HuH-7.5 (cell line): ENCODE results near the gene SFMBT2.

ENCODE experiments used
- DNase-seq: peaks from one replicate; pipeline ENCODE4 v3.0.0; 2011; ENCODE audit warnings: low spot score

The SFMBT2 gene

DNA sequence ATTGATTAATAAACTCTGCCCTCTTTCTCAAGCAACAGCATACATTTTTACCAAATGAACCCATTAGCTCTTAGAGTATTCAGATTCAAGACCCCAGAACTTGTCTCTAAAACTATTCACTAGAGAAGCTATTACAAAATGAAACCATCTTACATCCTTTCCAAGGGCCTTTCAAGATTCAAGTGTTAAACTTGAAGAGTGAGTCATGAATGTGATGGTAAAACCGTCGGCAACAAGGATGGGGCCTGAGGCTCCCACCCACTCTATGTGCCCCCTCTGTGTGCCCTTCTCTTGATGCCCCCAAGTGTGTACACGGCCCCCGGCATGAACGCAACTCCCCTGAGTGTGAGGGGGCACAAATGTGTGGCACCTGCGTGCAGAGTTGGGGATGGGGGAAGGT is 46.4 kb downstream of the SFMBT2 start:
- DNase-seq: no peak

DNA sequence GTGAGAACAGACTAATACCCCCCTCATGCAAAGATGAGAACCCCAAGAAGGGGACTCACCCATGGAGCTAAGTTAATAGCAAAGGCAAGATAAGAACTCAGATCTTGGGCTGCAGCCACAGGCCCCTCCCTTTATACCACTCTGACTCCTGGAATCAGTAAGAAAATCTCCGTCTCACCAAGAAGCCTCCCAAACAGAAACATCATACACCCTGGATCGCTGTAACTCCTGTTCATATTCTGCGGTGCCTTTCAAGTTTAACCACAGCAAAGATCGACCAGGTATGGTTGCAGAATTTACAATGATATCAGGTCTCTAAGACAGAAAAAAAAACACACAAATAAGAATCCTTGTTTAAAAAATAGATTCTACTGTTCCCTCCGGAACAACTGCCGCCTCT is 47.1 kb downstream of the SFMBT2 start:
- no peak for DNase-seq

DNA sequence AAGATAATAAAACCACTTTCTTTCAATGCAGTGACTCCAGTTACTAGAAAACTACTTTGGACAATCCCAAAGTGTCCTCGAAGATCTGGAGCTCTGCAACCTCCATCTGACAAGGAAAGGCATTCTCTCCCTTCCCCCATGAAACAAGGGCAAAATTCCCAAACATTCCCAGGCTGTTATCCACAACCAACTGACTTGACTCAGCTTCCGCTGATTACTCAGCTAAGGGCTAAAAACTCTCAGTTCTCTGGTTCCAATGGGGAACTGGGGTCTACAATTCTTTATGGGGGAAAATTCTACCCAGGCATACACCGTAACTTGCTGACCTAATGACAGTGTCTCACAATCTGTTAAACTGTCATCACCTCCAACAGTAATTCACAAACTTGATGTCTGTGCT is 48.4 kb downstream of the SFMBT2 start:
- DNase-seq: no peak

DNA sequence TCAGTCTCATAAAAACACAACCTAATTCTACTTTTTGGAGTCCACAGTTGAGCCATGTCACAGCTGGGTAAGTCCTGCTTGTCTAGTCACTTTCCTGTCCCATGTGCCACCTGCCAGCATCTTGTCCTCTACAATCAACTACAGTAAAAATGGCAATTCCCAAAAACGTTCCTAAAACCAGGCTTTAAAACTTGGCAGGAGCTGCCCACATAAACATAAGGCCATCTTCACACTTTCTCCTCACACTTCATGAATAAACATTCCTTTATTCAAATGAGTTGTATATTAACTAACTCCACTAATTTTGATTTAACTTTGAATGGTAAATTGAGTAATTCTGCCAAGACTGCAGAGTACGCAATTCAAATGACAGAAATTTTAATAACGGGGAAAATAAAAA is 49.5 kb downstream of the SFMBT2 start:
- no peak for DNase-seq

DNA sequence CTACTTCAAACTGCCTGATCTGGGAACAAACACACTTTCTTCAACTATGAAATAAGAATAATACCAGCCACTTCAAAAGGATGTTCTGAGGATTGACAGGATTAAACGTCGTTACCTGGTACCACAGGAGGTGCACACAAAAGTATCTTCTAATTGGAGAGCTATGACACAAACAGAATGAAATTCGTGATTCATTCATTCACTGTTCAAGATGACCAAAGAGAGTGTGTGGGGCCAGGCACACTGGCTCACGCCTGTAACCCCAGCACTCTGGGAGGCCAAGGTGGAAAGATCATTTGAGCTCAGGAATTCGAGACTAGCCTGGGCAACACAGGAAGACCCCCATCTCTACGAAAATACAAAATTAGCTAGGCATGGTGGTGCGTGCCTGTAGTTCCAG is 50.9 kb downstream of the SFMBT2 start:
- no peak for DNase-seq

DNA sequence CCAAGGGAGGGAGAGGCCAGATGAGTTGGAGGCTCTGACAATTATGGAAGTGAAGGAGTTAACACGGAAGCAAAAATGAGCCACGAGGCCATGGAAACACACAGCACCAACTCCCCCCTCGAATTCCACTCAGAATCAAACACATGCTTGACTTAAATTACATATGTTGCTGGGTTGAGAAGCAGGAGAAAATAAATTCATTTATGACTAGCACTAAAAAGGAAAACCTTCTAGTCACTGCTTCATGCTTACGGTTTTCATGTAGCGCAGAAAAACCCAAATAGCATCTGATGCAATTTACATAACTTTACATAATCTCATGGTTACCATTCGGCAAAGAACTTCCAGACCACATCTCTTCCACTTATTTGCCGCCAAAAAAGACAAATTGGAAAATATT is 51.5 kb downstream of the SFMBT2 start:
- no peak for DNase-seq

DNA sequence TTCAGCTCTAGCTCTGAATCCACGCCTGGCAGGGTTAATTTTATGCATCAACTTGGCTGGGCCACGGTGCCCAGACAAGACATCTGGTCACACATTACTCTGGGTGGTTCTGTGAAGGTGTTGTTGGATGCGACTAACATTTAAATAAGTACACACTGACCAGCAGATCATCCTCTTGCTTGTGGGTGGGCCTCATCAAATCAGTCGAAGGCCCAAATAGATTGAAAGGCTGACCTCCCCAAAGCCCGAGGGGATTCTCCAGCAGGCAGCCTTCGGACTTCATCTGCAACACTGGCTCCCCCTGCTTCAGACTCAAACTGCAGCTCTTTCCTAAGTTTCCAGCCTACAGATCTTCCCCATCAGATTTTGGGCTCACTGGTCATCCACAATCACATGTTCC is 53.6 kb downstream of the SFMBT2 start:
- no peak for DNase-seq

DNA sequence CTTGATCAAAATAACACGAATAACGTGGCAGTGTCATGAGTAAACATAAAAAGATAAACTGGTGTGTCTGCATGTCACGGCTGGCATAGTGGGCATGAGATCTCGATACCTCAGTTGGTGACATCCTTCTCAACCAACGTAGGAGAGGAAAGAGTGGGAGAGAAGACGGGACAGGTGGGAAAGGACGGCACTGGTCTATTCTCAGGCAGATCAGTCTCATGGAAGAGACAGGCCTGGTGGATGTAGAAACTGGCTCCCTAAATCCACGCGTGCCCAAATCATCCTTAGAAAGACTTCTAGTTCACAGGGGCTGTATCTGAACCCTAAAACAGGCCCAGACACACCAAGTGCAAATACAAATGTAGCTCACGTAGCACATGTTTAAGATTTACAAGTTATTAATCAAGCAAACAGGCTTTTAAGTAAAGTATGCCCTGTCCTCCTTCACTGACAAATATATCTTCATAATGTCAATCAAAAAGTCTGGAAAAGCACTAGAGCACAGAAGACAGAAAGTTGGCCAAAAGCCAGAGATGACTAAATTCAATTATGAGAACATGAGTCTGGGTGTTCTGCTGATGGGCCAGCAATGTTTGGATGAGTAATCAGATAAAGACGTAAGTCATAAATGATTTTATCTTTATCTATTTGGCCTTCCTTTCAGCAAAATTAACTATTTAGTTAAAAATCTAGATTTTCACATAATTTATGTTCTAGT is 56.3 kb downstream of the SFMBT2 start:
- no peak for DNase-seq

DNA sequence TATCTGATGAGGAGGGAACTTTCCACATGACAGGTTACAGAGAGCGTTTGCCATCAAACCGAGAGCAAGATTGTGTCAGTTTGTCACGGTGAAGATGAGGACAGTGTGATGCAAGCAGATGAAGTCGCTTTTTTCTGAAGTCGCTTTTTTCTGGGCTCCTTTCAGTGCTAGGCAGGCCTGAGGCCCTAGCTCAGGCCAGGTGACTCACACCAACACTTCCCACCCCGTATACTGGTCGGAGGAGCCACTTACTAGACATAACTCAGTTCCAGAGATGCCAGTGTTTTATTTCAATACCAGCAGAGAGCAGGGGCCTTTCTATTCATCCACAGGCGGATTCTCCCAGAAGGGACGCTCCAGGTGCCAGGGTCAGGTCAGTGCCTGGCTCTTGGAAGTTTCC is 58.9 kb downstream of the SFMBT2 start:
- DNase-seq: no peak

DNA sequence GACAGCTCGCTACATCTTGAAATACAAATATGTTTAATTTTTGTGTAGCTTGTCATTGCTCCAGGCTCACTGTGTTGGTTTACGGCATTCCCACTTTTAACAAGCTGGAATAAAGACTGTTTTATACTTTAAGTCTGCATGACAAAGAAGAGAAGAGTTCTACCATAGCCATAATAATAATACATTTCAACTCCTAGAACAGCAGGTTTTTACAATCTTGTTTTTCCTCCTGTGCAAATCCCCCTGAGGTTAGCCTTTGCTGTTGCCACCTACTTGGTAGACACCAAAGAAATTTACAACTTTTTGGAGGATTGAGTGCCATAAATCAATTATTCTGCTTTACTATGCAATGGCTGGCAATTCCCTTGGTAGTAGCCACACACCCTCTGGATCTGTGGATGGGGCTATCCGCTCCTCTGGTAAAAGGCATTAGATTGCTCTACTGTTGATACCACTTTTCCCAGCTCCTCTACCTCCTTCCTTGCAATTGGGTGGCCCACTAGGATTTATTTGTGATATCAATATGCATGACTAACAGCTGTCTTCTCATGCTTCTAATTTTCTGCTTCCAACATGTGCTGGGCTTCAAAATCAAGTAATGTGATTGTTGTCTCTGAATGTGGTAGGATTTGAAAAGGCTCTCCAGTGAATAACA is 60.2 kb downstream of the SFMBT2 start:
- no peak for DNase-seq

DNA sequence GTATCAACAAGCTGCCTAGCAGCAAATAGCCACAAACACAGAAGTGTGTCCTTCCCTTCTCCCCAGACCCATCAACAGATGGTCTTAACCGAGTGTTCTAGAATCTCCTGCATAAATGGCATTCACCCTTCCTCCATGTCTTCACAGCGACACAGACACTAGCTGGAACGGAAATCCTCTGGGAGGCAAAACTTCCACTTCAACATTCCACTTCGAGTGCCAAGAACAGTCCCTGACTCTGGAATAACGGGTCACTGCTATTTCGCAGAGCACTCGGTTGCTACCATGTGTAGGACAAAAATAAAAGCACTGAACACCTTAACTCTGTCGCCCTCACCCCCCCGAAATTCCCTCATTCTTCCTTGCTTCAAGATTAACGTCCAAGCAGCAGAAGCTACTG is 65.1 kb downstream of the SFMBT2 start:
- no peak for DNase-seq

DNA sequence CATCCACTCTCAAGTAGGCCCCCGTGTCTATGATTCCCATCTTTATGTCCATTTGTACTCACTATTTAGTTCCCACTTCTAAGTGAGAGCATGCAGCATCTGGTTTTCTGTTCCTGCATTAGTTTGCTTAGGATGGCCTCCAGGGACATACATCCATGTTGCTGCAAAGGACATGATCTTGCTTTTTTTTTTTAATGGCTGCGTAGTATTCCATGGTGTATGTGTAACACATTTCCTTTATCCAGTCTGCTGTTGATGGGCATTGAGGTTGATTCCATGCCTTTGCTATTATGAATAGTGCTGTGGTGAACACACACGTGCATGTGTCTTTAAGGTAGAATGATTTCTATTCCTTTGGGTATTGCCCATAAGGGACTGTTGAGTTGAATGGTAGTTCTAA is 67.8 kb downstream of the SFMBT2 start:
- no peak for DNase-seq

DNA sequence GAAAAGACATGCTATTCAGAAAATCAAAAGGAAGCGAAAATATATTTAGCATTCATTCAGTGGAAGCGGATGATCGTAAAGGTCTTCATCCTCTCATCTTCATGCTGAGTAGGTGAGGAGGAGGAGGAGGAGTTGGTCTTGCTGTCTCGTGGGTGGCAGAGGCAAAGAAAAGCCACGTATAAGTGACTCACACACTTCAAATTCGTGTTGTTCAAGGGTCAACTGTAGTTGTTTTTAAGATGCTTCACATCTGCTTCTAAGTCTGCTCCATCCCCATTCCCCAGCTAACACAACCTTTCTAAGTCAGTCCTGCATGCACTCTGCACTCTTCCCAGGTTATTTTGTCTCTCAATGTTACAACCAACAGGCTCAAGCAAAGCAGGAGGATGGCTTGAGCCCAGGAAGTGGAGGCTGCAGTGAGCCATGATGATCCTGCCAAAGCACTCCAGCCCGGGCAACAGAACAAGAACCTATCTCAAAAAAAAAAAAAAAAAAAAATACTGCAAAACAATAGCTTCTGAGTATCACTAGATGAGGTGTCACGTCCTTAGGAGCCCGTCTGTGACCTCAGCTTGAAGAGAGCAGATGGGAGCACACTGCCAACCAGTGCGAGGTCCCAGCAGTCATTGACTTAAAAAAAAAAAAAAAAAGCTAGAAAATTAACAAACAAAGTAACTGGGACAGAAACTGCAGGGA is 70.5 kb downstream of the SFMBT2 start:
- no peak for DNase-seq

DNA sequence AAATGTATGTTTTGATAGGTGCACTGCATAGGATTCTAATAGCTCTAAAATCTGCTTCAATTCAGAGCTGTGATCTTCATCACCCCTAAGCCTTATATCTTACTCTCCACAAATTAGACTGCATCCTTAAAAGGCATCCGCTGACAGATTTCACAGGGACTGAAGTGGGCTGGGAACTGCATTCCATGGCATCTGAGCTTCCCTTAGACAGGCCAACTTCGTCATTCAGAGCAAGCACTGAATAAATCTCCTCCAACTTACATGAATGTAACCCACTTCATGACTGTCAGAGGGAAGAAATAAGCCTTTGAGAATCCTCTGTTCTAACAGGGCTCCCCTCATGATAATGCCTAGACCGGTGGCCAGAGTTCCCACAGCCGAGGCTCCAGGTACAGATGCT is 71.3 kb downstream of the SFMBT2 start:
- DNase-seq: no peak

DNA sequence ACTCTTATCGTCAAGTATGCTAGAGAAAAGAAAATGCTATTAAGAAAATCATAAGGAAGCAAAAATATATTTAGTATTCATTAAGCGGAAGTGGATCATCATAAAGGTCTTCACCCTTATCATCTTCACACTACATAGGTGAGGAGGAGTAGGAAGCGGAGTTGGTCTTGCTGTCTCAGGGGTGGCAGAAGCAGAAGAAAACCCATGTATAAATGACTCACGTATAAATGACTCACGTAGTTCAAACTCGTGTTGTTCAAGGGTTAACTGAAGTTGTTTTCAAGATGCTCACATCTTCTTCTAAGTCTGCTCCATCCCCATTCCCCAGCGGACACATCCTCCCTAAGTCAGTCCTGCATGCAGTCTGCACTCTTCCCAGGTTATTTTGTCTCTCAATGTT is 72.4 kb downstream of the SFMBT2 start:
- no peak for DNase-seq

DNA sequence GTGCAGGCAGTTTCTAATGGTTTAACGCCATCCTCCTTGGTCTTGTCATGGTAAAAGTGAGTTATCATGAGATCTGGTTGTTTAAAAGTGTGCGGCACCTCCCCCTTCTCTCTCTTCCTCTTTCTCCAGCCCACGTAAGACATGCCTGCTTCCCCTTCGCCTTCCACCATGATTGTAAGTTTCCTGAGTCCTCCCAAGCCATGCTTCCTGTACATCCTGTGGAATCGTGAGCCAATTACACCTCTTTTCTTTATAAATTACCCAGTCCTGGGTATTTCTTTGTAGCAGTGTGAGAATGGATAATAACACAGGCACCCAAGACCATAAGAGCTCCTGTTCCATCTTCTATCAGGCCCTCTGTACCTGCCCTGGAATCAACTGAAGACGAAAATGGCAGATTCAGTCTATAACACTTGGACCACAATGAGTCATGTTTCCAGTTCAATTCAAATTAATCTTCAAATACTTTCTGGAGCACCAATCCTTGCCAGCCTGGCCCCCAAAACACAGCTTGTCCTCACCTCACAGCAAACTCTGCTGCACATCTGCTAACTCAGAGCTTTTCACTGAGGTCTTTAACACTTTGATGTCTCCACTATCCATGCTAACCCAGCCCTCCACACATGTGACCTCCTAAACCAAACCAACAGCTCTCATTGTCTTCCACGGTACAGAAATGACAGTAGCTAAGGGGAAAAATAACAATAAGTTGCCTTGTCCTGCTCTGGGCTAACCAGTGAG is 73.2 kb downstream of the SFMBT2 start:
- DNase-seq: no peak

DNA sequence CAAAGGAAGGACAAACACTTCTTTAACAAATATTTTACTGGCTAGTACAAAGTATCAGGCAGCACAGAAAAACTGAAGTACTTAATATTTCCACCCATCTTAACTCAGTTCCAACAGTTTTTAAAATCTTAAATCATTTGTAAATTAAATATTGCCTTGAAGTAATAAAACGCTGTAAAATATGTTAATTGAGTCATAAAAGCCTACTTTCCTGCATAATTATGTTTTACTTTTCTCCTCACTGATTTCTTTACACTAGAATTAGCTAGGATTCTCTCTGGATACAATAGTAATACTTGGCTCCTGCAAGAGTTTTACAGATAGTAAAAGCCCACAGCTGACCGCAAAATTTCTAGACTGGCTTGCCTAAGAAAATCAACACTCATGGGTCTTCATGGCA is 74.9 kb downstream of the SFMBT2 start:
- no peak for DNase-seq

DNA sequence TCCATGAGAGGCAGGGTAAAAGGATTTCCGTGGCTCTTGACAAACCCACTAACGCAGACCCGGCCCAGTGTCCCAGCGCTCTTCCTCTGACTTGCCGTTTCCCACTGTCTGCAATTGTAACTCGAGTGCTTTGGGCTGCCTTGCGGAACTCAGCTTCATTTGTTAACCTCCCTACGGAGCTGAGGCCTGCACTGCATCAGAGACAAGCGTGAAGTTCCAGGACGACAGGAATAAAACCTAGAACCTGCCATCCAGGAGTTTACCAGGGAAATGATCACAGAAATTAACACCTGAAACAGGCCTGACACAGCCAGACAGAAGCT is 76.2 kb downstream of the SFMBT2 start:
- DNase-seq: no peak

DNA sequence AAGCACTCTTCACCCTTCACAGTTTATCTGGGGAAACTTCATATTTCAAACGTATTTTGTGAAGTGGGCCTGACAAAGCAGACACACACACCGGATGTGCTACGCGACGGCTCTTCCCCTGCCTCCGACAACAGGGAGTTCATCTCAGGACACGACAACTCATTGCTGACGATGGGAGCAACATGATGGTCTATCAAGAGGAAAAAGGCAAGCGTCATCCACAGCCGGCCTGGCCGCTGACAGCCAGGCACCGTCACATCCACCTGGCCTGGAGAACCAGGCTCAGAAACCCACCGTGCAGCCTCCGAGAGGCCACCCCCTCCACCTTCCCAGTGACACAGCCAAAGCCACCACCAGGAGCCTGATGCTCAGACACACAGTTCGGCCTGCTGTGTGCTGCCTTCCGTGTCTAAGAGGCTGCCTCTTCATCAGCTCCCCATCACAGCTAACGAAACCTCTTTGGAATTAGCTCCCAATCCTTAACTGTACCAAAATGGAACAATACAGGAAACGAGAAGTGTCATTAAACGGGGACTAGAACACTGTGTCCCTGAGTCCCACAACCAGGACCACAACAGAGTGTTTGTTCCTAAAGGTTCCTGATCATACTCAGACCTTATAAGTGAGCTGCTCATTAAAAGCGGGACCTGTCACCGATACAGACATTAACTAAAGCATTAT is 76.7 kb downstream of the SFMBT2 start:
- DNase-seq: no peak

DNA sequence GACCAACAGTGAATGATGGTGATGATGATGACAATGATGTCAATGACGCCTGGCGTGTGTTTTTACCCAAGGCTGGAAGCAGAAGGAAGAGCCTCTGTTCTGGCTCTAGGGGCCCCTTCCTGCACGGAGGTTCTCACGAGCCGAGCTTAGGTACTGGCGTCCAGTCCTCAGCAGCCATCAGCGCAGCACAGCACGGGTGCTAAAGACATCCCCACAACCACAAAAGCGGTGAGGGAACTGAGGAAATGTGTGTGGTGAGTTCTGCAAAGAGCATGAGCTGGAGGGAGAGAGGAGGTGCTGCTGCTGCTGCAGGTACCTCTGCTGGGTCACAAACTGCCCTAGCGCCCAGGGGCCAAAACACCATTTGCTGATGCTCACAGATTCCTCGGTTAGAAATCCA is 81.6 kb downstream of the SFMBT2 start:
- DNase-seq: no peak

DNA sequence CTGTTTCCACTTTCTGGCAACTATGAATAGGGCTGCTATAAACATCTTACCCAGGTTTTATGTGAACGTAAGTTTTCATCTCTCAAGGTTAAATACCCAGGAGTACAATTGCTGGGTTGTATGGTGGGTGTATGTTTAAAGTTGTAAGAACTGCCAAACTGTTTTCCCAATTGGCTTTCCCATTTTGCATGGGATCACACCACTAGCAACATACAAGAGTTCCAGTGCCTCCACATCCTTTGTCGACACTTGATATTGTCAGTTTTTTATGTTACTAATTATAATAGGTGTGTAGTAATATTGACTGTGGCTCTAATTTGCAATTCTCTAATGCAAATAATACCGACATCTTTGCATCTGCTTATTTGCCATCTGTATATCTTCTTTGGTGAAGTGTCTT is 82.9 kb downstream of the SFMBT2 start:
- DNase-seq: no peak

DNA sequence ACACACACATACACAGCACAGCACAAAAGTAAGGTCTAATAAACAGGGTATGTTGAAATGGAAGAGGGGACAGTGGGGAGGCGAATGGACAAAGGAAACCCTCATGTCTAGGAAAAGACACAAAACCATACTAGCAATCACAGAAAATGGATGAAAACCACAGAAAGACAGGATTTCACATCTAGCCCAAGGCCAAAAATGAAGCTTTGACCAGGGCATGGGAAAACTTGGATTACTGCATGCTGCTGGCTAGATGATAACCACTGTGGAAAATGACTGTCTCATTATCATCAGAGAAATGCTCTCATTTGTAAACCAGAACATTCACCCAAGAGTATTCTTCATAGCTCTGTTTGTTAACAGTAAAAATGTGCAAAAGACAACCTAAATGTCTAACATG is 88.2 kb downstream of the SFMBT2 start:
- DNase-seq: no peak
